DMS153 (cell line): ENCODE data around the gene HIP1.
"Not testable (repeated sequence)": the region's sequence is repeated elsewhere in the genome, so short reads cannot be mapped to it uniquely, and the experiment has no call there.

Experiments
- DNase-seq: peaks from one replicate; lab custom pipeline; 2025; lab: John Stamatoyannopoulos, UW

Gene HIP1

GRCh38 chr7:75571209-75571608 is 167.5 kb downstream of the HIP1 start:
- DNase-seq = no peak

GRCh38 chr7:75569629-75570282 is 169.0 kb downstream of the HIP1 start:
- DNase-seq = not testable (repeated sequence)

GRCh38 chr7:75567948-75568595 is 170.7 kb downstream of the HIP1 start:
- DNase-seq = no peak

GRCh38 chr7:75565132-75565837 is 173.5 kb downstream of the HIP1 start:
- no peak for DNase-seq

- no peak for DNase-seq
These were observed 175.6 kb downstream of the HIP1 start for GRCh38 chr7:75563171-75563570.

- DNase-seq = no peak
These were observed 178.8 kb downstream of the HIP1 start for GRCh38 chr7:75559976-75560365.

GRCh38 chr7:75559355-75559975 is 179.3 kb downstream of the HIP1 start:
- no peak for DNase-seq

- DNase-seq = not testable (repeated sequence)
These were observed 181.9 kb downstream of the HIP1 start for GRCh38 chr7:75556835-75557234.

GRCh38 chr7:75555736-75556135 is 183.0 kb downstream of the HIP1 start:
- DNase-seq = no peak

- no peak for DNase-seq
These were observed 192.3 kb downstream of the HIP1 start for GRCh38 chr7:75546237-75547015.

- DNase-seq = no peak
These were observed 201.0 kb downstream of the HIP1 start for GRCh38 chr7:75537731-75538130.

GRCh38 chr7:75536940-75537538 is 201.7 kb downstream of the HIP1 start:
- no peak for DNase-seq

GRCh38 chr7:75536491-75536890 is 202.2 kb downstream of the HIP1 start:
- DNase-seq = no peak

GRCh38 chr7:75534727-75535307 is 203.9 kb downstream of the HIP1 start:
- DNase-seq = no peak

- no peak for DNase-seq
These were observed 204.8 kb downstream of the HIP1 start for GRCh38 chr7:75533926-75534325.

GRCh38 chr7:75532639-75533038 is 206.1 kb downstream of the HIP1 start:
- DNase-seq = no peak

- no peak for DNase-seq
These were observed 207.4 kb downstream of the HIP1 start for GRCh38 chr7:75531359-75531821.

- not testable (repeated sequence) for DNase-seq
These were observed 211.5 kb downstream of the HIP1 start for GRCh38 chr7:75527224-75527722.

- DNase-seq = not testable (repeated sequence)
These were observed 217.0 kb downstream of the HIP1 start for GRCh38 chr7:75521727-75522126.

GRCh38 chr7:75518842-75519241 is 219.9 kb downstream of the HIP1 start:
- DNase-seq = not testable (repeated sequence)

- not testable (repeated sequence) for DNase-seq
These were observed 229.7 kb downstream of the HIP1 start for GRCh38 chr7:75509033-75509432.
